CD4-positive, alpha-beta memory T cell (primary cell): ENCODE data around the gene DCP1A. TPM values are rescaled to one million over a fixed set of nuclear protein-coding genes. Genes with fewer than 3 reads are reported as not detected.

ENCODE experiments used
- CTCF ChIA-PET: fragments of 350-600 bp; sonication (Branson Sonifier 250); formaldehyde crosslinking; loops from one replicate; lab custom pipeline; 2021; ENCODE audit warnings: inconsistent platforms; ENCODE audit not compliant: partially characterized antibody; lab: Charles Lee
- POLR2A ChIA-PET: fragments of 350-600 bp; sonication (Branson Sonifier 250); formaldehyde crosslinking; loops from one replicate; lab custom pipeline; 2021; ENCODE audit not compliant: partially characterized antibody; lab: Charles Lee
- DNase-seq, 5 donors: peaks; one replicate each; pipeline versions ENCODE4 v3.0.0 to v3.0.0-alpha.2; 2020 to 2022; ENCODE audit warnings: mixed read lengths in 1 of 5
- H3K27ac ChIP-seq: one replicate; pipeline ENCODE4 v1.7.0; 2013; ENCODE audit warnings: low read depth, low read length
- H3K27me3 ChIP-seq: 2 replicates; pipeline ENCODE4 v1.7.0; 2013; ENCODE audit warnings: mild to moderate bottlenecking, low read length, moderate library complexity; ENCODE audit not compliant: insufficient read depth
- H3K36me3 ChIP-seq: 2 replicates; pipeline ENCODE4 v1.7.0; 2013; ENCODE audit warnings: mild to moderate bottlenecking, low read length, moderate library complexity; ENCODE audit not compliant: insufficient read depth
- H3K4me1 ChIP-seq: 2 replicates; pipeline ENCODE4 v1.7.0; 2013; ENCODE audit warnings: mild to moderate bottlenecking, low read length, moderate library complexity; ENCODE audit not compliant: insufficient read depth
- H3K4me3 ChIP-seq, 2 donors: one replicate each; pipeline ENCODE4 v1.7.0; 2013; ENCODE audit warnings: low read length in 2 of 2, mild to moderate bottlenecking in 1 of 2
- H3K9me3 ChIP-seq, 2 donors: one replicate each; pipeline ENCODE4 v1.7.0; 2013; ENCODE audit warnings: low read length in 2 of 2, control low read depth in 1 of 2; ENCODE audit not compliant: control insufficient read depth in 1 of 2
- H3K27ac Mint-ChIP-seq, 7 donors: one replicate each; pipeline ENCODE4 v1.8.0; 2020 to 2021; ENCODE audit warnings: mixed read lengths in 7 of 7, mild to moderate bottlenecking in 6 of 7, inconsistent platforms in 3 of 7, moderate library complexity in 3 of 7
- H3K27me3 Mint-ChIP-seq, 2 donors: one replicate each; pipeline ENCODE4 v1.8.0; 2020 to 2021; ENCODE audit warnings: mixed read lengths in 2 of 2
- H3K36me3 Mint-ChIP-seq, 2 donors: one replicate each; pipeline ENCODE4 v1.8.0; 2020 to 2021; ENCODE audit warnings: mixed read lengths in 2 of 2, inconsistent platforms in 1 of 2, mild to moderate bottlenecking in 1 of 2
- H3K4me1 Mint-ChIP-seq, 4 donors: one replicate each; pipeline ENCODE4 v1.8.0; 2020 to 2021; ENCODE audit warnings: mixed read lengths in 4 of 4, mild to moderate bottlenecking in 1 of 4
- H3K4me3 Mint-ChIP-seq, 8 donors: one replicate each; pipeline ENCODE4 v1.8.0; 2020 to 2021; ENCODE audit warnings: mixed read lengths in 8 of 8, mild to moderate bottlenecking in 7 of 8, moderate library complexity in 6 of 8, inconsistent platforms in 3 of 8
- H3K9me3 Mint-ChIP-seq, 8 donors: one replicate each; pipeline ENCODE4 v1.8.0; 2020 to 2021; ENCODE audit warnings: mixed read lengths in 8 of 8, mild to moderate bottlenecking in 5 of 8, inconsistent platforms in 3 of 8, moderate library complexity in 1 of 8
- intact Hi-C: fragments of 100-400 bp; cut with micrococcal nuclease; formaldehyde crosslinking; loops from one replicate; pipeline ENCODE4 v1.15.1; 2023
- polyA plus RNA-seq, 2 donors: library from polyadenylated mRNA; unstranded; fragments of 300-500 nt; fragmentation: Illumina TruSeq; gene quantifications; one replicate each; pipeline ENCODE4 v1.2.3, GENCODE V29; 2021
- total RNA-seq, 2 experiments: library from RNA; stranded (reverse); gene quantifications; one replicate each; pipeline ENCODE4 v1.2.3, GENCODE V29; 2021

The DCP1A gene
- 10 to 100 TPM; 40.9 to 43.5 TPM for total RNA-seq
- 10 to 100 TPM; 75.2 to 94.1 TPM for polyA plus RNA-seq

DNA sequence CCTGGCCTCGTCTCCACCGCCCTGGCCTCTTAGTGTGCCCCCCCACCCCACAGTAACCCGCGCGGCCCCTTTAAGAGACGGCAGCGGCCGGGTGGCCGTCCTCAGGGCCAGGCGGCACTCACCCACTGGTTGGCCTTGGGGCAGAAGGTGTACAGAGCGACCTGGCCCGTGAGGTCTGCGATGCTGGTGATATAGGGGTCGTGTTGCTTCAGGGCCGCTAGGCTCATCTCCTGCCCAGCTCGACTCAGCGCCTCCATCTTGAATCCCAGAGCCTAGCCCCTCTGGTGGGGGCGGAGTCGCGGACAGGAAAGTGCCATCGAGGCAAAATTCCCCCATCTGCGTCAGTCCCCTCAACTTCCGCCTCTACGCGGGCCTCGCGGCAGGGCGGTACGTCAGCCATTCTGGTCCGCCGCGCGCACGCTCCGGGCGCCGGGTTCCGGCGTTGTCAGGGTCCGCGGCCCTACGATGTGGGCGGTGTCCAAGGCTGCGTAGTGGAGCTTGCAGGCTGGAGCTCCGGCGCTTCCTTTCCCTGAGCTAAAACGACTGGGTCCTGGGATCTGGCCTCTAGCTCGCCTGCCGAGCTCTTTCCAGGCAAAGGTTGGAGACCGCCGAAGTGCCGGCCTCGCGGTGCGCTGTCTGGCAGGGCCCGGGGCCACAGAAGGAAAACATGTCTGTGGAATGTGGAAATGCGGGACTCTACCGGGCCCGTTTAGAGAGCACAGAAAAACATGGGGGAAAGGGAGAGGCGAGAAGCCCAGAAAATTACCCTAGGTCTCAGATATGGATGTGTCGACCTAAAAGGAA, at the start of gene DCP1A:
DCP1A (minus strand) TSS at position 283 of the 804 bp plus-strand sequence; CDS start at position 257, 26 bp downstream.
- peak within 1 kb of the TSS; percentile 97 to 100 (median 99) for H3K27ac Mint-ChIP-seq
- H3K4me1 Mint-ChIP-seq, result peaks cover 23 to 49% (median 36%) of the 10 kb centered on the region in 4 donors
- Histone ChIP-seq H3K4me3 (peak within 1 kb of the TSS; percentile 90 to 95), H3K9me3 (no peaks in the 10 kb centered on the region), H3K4me1 (peaks cover 28% of the 10 kb centered on the region), H3K27ac (peak within 1 kb of the TSS; percentile 99), H3K36me3 (no peaks in the 10 kb centered on the region), H3K27me3 (no peaks in the 10 kb centered on the region)
- H3K27me3 Mint-ChIP-seq, result no peaks in the 10 kb centered on the region
- H3K4me3 Mint-ChIP-seq, result peak within 1 kb of the TSS; percentile 98 to 100 (median 99)
- ChIA-PET POLR2A (interaction anchor here (0.5 to 2.1 kb wide), 13 partner anchors 9 to 1848 kb away, joined by 3 to 24 read pairs (median 3); partner anchors contain the start of genes DCAF1, SELENOK, STIMATE and TKT), CTCF (interaction anchor here (1.0 to 1.2 kb wide), 4 partner anchors 9 to 95 kb away, joined by 3 to 4 read pairs (median 3); no protein-coding TSS in a partner anchor)
- peaks cover 7 to 29% of the 10 kb centered on the region in 2 donors for H3K36me3 Mint-ChIP-seq
- DNase-seq, result peak; percentile 96 to 97 (median 96)
- intact Hi-C loops, result loop anchor here (1.0 to 5.0 kb wide), 3 partner anchors 92 to 545 kb away; partner anchors contain the start of gene RFT1
- no peaks in the 10 kb centered on the region for H3K9me3 Mint-ChIP-seq

DNA sequence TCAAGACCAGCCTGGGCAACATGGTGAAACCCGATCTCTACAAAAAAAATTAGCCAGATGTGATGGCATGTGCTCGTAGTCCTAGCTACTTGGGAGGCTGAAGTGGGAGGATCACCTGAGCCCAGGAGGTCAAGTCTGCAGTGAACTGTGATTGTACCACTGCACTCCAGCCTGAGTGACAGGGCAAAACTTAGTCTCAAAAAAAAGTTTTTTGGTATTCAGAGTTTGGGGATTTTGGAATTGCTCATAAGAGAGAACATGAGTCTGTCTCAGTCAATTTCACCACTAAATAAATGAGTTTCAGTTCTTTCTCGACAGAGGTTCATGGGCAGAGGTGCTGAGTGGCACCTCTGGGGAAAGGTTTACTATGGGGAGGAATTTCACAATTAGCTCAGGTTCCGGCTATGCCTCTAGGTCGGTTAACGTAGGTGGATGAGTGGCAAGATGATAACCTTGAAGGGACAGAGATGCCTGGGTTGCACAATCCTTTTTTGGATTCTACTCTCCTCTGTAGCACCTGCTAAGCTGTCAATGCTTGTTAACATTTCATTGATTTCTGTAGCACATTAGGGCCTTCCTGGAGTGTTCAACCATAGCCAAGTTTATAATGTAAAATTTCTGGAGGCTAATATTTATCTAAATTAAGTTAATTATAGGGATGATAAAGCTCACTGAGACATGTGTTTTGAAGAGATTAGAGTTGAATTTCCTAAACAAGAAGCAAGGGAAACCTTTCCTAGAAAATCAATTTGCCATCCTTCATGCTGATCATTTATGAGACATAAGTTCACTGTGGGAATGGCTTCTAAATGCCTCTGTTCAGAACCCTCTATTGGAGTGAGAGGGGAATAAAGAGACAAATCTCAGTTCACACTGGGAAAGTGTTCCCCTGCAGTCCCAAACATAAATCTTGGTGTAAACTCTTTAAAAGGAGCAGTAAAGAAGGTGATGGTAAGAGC, 37.4 kb upstream of the DCP1A start:
- Mint-ChIP-seq H3K4me3 (no peak overlapping the region), H3K36me3 (no peaks in the 10 kb centered on the region), H3K27me3 (peaks cover 22 to 28% of the 10 kb centered on the region in 2 donors), H3K27ac (no peak overlapping the region), H3K4me1 (no peaks in the 10 kb centered on the region), H3K9me3 (peaks cover 0 to 4% (median 0%) of the 10 kb centered on the region in 8 donors)
- Histone ChIP-seq H3K27ac (no peak overlapping the region), H3K4me3 (no peak overlapping the region), H3K27me3 (no peaks in the 10 kb centered on the region), H3K4me1 (no peaks in the 10 kb centered on the region), H3K36me3 (no peaks in the 10 kb centered on the region), H3K9me3 (no peaks in the 10 kb centered on the region)
- DNase-seq, result no peak
- ChIA-PET CTCF (interaction anchor here (1.0 kb wide), 1 partner anchor 326 kb away, joined by 3 read pairs; no protein-coding TSS in a partner anchor), POLR2A (no interaction called here)
- intact Hi-C loops, result no loop called here

DNA sequence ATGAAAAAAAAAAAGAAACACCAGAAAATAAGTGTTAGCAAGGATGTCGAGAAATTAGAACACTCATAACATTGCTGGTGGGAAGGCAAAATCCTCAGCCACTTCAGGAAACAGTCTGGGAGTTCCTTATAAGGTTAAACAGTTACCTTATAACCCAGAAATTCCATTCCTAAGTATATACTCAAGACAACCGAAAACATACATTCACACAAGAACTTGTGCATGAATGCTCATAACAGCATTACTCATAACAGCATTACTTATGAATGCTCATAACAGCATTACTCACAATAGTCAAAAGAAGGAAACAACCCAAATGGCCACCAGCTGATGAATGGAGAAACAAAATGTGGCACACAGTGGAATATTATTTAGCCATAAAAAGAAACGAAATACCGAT, 34.8 kb upstream of the DCP1A start:
- Histone ChIP-seq H3K27me3 (no peaks in the 10 kb centered on the region), H3K4me1 (no peaks in the 10 kb centered on the region), H3K9me3 (no peaks in the 10 kb centered on the region), H3K36me3 (no peaks in the 10 kb centered on the region), H3K27ac (no peak overlapping the region), H3K4me3 (no peak overlapping the region)
- DNase-seq, result no peak
- Mint-ChIP-seq H3K36me3 (no peaks in the 10 kb centered on the region), H3K4me1 (no peaks in the 10 kb centered on the region), H3K27ac (no peak overlapping the region), H3K4me3 (no peak overlapping the region), H3K9me3 (peaks cover 0 to 4% (median 0%) of the 10 kb centered on the region in 8 donors), H3K27me3 (peaks cover 27 to 30% of the 10 kb centered on the region in 2 donors)
- CTCF ChIA-PET, result no interaction called here
- POLR2A ChIA-PET, result no interaction called here
- intact Hi-C loops, result no loop called here

DNA sequence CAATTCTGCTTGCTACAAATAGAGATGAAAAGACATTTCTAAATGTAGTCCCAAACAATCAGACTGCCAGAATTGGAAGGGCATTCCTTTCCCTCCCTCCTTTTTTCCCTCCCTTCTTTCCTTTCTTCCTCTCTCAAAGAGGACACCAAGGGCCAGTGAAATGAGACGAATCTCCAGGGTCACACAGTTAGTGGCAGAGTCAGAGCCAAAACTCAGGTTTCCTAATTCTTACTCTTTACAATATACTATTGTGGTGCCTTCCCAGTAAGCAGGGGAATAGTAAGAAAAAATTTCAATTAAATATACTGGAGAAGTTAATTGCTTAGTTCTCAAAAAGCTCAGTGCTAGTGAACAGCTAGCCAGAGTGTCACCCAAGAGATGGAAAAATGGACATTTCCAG, 33.0 kb upstream of the DCP1A start:
- H3K4me3 ChIP-seq, result no peak overlapping the region
- H3K27ac Mint-ChIP-seq, result no peak overlapping the region
- no peak for DNase-seq
- H3K27ac ChIP-seq, result no peak overlapping the region
- ChIA-PET POLR2A (no interaction called here), CTCF (no interaction called here)
- H3K27me3 ChIP-seq, result no peaks in the 10 kb centered on the region
- no peaks in the 10 kb centered on the region for H3K36me3 ChIP-seq
- peaks cover 18 to 20% of the 10 kb centered on the region in 2 donors for H3K27me3 Mint-ChIP-seq
- H3K9me3 Mint-ChIP-seq, result no peaks in the 10 kb centered on the region
- no peaks in the 10 kb centered on the region for H3K4me1 Mint-ChIP-seq
- intact Hi-C loops, result no loop called here
- H3K9me3 ChIP-seq, result no peaks in the 10 kb centered on the region
- no peaks in the 10 kb centered on the region for H3K4me1 ChIP-seq
- no peak overlapping the region for H3K4me3 Mint-ChIP-seq
- no peaks in the 10 kb centered on the region for H3K36me3 Mint-ChIP-seq

DNA sequence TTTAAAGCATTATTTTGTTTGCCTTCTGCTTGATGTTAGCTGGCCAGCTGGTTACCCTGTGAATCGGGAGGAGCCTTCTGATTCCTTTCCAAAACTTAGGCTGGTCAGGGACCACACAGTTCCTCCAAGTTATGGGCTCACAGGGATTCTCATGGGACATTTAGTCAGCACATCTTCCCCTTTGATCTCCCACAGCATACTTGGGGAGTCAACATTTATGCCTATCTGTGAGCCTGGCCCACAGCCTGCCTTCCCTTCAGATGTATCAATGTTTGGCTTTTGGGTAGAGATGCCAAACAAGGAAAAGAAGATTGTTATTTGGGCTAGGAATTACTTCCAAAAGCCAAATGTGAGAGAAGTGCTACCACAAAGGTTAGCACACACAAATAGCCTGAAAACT, 32.6 kb upstream of the DCP1A start:
- Mint-ChIP-seq H3K27me3 (peaks cover 18 to 20% of the 10 kb centered on the region in 2 donors), H3K27ac (no peak overlapping the region), H3K36me3 (no peaks in the 10 kb centered on the region), H3K9me3 (no peaks in the 10 kb centered on the region), H3K4me3 (no peak overlapping the region), H3K4me1 (no peaks in the 10 kb centered on the region)
- no peaks in the 10 kb centered on the region for H3K36me3 ChIP-seq
- no peaks in the 10 kb centered on the region for H3K4me1 ChIP-seq
- DNase-seq, result no peak
- no peak overlapping the region for H3K4me3 ChIP-seq
- intact Hi-C loops, result no loop called here
- POLR2A ChIA-PET, result no interaction called here
- no peak overlapping the region for H3K27ac ChIP-seq
- no peaks in the 10 kb centered on the region for H3K9me3 ChIP-seq
- CTCF ChIA-PET, result no interaction called here
- no peaks in the 10 kb centered on the region for H3K27me3 ChIP-seq

DNA sequence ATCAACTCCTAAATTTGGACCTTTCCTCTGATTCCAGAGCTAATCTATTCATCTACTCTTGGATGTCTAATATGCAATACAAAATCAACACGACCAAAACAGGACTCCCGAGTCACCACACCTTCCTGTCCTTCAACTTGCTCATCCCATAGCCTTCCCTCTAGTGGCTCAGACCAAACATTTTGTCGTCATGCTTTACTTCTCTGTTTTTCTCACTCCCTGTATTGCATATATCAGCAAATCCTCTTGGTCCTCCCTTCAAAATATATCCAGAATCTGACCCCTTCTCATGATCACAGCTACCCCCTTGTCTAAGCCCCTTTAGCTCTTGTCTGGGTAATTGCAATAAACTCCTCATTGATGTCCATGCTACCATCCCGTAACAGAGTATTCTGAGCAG, 30.5 kb upstream of the DCP1A start:
- no peaks in the 10 kb centered on the region for H3K36me3 Mint-ChIP-seq
- DNase-seq, result no peak
- H3K4me1 ChIP-seq, result no peaks in the 10 kb centered on the region
- no peak overlapping the region for H3K27ac ChIP-seq
- H3K4me1 Mint-ChIP-seq, result no peaks in the 10 kb centered on the region
- peaks cover 19 to 23% of the 10 kb centered on the region in 2 donors for H3K27me3 Mint-ChIP-seq
- no peak overlapping the region for H3K4me3 Mint-ChIP-seq
- CTCF ChIA-PET, result no interaction called here
- H3K9me3 ChIP-seq, result no peaks in the 10 kb centered on the region
- intact Hi-C loops, result no loop called here
- no peaks in the 10 kb centered on the region for H3K9me3 Mint-ChIP-seq
- H3K27ac Mint-ChIP-seq, result no peak overlapping the region
- no peaks in the 10 kb centered on the region for H3K36me3 ChIP-seq
- no peak overlapping the region for H3K4me3 ChIP-seq
- POLR2A ChIA-PET, result no interaction called here
- no peaks in the 10 kb centered on the region for H3K27me3 ChIP-seq

DNA sequence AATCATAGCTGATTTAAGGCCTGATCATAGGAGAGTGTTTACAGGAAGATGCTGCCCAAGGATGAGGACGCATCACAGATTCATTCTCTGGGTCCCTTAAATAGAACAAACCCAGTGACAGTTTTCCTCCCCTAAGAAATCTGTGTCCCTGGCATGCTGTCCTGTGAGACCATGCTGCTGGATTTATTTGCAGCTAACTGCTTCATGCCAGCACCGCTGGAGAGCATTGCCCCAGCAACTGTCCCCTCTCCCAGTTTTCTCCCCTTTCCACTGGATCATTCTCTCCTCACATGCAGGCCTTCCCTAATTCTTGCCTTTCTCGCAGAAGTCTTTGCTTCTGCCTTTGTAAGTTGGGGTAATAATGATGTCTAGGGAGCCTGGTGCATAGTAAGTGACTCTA, 29.3 kb upstream of the DCP1A start:
- ChIA-PET POLR2A (no interaction called here), CTCF (no interaction called here)
- Histone ChIP-seq H3K4me1 (no peaks in the 10 kb centered on the region), H3K4me3 (no peak overlapping the region), H3K36me3 (no peaks in the 10 kb centered on the region), H3K27me3 (no peaks in the 10 kb centered on the region), H3K27ac (no peak overlapping the region), H3K9me3 (no peaks in the 10 kb centered on the region)
- intact Hi-C loops, result no loop called here
- peaks cover 20 to 28% of the 10 kb centered on the region in 2 donors for H3K27me3 Mint-ChIP-seq
- no peaks in the 10 kb centered on the region for H3K4me1 Mint-ChIP-seq
- no peak overlapping the region for H3K4me3 Mint-ChIP-seq
- no peak for DNase-seq
- no peak overlapping the region for H3K27ac Mint-ChIP-seq
- H3K9me3 Mint-ChIP-seq, result no peaks in the 10 kb centered on the region
- H3K36me3 Mint-ChIP-seq, result no peaks in the 10 kb centered on the region
